Prostate gland (tissue), 2 donors: Measurements from ENCODE around the gene GAB2. TPM values are rescaled to one million over a fixed set of nuclear protein-coding genes. Genes with fewer than 3 reads are reported as not detected.

Experiments used
- DNase-seq: peaks from one replicate; pipeline ENCODE4 v3.0.0-alpha.2; 2019; ENCODE audit warnings: low spot score
- H3K27ac ChIP-seq, 2 donors: fragments of 200-600 bp; sonication (generic); 2 replicates each; pipeline ENCODE4 v1.5.1; 2017 to 2019
- H3K27me3 ChIP-seq: fragments of 200-600 bp; sonication (generic); replicated peaks from 2 replicates; pipeline ENCODE4 v1.5.1; 2019; ENCODE audit not compliant: insufficient read depth
- H3K36me3 ChIP-seq, 2 donors: fragments of 200-600 bp; sonication (generic); 1 replicate in 1 of 2; 2 replicates in 1 of 2; pipeline versions ENCODE4 v1.5.1 to v1.8.1; 2017 to 2019
- H3K4me1 ChIP-seq: fragments of 200-600 bp; sonication (generic); replicated peaks from 2 replicates; pipeline ENCODE4 v1.5.1; 2019
- H3K4me3 ChIP-seq, 2 donors: fragments of 200-600 bp; sonication (generic); 2 replicates each; pipeline ENCODE4 v1.5.1; 2017 to 2019
- H3K9me3 ChIP-seq: fragments of 200-600 bp; sonication (generic); 2 replicates; pipeline ENCODE4 v1.5.1; 2017
- POLR2A ChIP-seq: fragments of 450-650 bp; IDR thresholded peaks from one replicate; pipeline ENCODE4 v1.6.1; 2016; ENCODE audit warnings: antibody characterized with exemption, mild to moderate bottlenecking
- POLR2AphosphoS5 ChIP-seq: sonication (generic); formaldehyde crosslinking; IDR thresholded peaks from one replicate; pipeline ENCODE4 v1.6.1; 2017; ENCODE audit warnings: antibody characterized with exemption
- WGBS: methylation state at CpG from one replicate; pipeline ENCODE4 v1.1.5; 2018; 5-methylcytosine and 5-hydroxymethylcytosine counted together
- intact Hi-C: fragments of 100-400 bp; cut with DNase I; formaldehyde crosslinking; loops from one replicate; pipeline ENCODE4 v1.14.2; 2022
- total RNA-seq, 2 donors: library from RNA; depleted of rRNA; stranded (reverse); fragments of >200 nt; gene quantifications; one replicate each; pipeline ENCODE4 v1.1.0, GENCODE V29; 2016
- TF ChIP-seq, protein P1 (sequence below), 4 experiments: fragments of 200-600 bp in 2 of 4; fragments of 450-650 bp in 2 of 4; sonication (generic) in 2 of 4; IDR thresholded peaks; 1 replicate in 3 of 4; 2 replicates in 1 of 4; pipeline ENCODE4 v1.5.1; 2016 to 2019; ENCODE audit warnings: antibody characterized with exemption in 4 of 4, mild to moderate bottlenecking in 2 of 4, moderate library complexity in 2 of 4

The GAB2 gene
- total RNA-seq, 2 donors from 2014 or later, result 7.4 to 12.8 TPM

DNA sequence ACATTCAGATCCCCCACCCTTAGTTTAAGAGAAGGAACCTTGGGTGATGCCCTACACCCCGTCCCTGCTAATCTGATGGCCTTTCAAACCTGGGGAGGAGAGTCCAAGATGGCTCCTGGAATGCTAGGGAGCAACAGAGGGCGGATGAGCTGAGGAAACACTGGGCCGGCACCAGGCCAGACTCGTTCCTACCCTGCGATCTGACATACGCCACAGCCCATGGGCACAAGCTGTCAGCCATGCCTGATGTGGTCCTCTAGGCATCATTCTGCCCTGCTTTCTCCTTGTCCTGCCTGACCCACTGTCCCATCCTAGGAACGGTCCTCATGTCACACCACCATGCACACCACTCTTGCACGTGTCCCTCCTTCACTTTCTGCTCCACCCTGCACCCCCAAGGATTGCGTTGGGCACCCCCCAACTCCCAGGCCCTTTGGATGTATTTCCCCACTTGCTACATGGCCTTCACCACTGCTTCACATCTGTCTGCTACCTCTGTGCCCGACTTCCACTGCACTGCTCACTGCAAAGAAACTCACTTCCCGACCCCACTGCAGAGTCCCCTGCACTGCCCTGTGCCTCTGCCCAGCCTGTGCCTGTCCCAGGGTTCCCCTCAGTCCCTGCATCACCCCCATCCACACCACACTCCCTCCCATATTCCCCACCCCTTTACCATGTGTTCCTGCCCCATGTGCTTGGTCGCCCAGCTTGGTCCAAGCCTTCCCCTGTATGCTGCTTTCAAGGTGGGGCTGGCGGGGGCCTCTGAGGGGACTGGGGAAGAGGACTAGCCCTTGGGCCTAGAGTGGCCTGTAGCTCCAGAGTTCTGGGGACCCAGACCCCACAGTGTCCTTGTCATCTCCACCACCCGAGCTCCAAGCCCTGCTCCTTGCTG lies 199.7 kb downstream of the GAB2 start:
- Histone ChIP-seq H3K9me3 (no peaks in the 10 kb centered on the region), H3K4me3 (no peak overlapping the region), H3K4me1 (no peaks in the 10 kb centered on the region), H3K27ac (no peak overlapping the region), H3K36me3 (no peaks in the 10 kb centered on the region), H3K27me3 (no peaks in the 10 kb centered on the region)
- TF ChIP-seq POLR2A, result no peak
- TF ChIP-seq, protein P1, sequence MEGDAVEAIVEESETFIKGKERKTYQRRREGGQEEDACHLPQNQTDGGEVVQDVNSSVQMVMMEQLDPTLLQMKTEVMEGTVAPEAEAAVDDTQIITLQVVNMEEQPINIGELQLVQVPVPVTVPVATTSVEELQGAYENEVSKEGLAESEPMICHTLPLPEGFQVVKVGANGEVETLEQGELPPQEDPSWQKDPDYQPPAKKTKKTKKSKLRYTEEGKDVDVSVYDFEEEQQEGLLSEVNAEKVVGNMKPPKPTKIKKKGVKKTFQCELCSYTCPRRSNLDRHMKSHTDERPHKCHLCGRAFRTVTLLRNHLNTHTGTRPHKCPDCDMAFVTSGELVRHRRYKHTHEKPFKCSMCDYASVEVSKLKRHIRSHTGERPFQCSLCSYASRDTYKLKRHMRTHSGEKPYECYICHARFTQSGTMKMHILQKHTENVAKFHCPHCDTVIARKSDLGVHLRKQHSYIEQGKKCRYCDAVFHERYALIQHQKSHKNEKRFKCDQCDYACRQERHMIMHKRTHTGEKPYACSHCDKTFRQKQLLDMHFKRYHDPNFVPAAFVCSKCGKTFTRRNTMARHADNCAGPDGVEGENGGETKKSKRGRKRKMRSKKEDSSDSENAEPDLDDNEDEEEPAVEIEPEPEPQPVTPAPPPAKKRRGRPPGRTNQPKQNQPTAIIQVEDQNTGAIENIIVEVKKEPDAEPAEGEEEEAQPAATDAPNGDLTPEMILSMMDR (IDR thresholded peaks at IDR 0.05), result no peak
- no peak for TF ChIP-seq POLR2AphosphoS5
- no peak for DNase-seq
- WGBS, result 99% methylated on average over 14 of the region's 14 CpGs
- intact Hi-C loops, result no loop called here

DNA sequence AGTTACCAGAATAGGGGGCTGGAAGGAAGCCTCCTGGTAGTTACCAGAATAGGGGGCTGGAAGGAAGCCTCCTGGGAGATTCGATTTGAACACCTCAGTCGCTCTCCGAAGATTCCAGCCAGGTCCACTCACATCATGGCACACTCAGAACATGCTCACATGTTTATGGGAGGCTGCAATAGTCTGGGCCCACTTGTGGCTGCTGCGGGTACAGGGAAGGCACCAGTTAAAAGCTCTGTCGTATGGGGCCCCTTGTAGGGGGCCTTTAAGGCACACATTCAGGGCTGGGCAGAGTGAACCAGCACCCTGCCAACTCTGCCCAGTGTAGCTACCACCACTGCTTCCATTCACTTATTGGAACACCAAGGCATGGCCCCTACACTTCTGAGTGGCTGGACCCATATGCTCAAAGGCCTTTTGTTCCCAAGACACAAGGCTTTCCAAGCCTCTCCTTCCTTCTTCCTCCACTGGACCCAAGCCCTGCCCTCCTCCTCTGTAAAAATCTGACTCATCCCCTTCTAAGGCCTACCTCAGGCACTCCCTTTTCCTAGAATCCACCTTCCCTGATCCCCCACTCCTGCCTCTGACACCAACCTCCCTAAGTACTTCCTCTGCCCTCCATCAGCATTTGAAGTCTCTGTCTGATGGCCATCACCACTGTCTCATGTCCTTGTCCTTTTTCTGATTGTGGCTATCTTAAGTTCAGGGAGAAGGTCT lies 200.9 kb downstream of the GAB2 start:
- H3K4me3 ChIP-seq, result no peak overlapping the region
- no peaks in the 10 kb centered on the region for H3K36me3 ChIP-seq
- WGBS, result 93% methylated on average over 5 of the region's 5 CpGs
- intact Hi-C loops, result no loop called here
- no peaks in the 10 kb centered on the region for H3K27me3 ChIP-seq
- H3K4me1 ChIP-seq, result no peaks in the 10 kb centered on the region
- no peaks in the 10 kb centered on the region for H3K9me3 ChIP-seq
- TF ChIP-seq POLR2AphosphoS5 (no peak), POLR2A (no peak)
- TF ChIP-seq, protein P1 (IDR thresholded peaks at IDR 0.05), result no peak
- no peak for DNase-seq
- no peak overlapping the region for H3K27ac ChIP-seq

DNA sequence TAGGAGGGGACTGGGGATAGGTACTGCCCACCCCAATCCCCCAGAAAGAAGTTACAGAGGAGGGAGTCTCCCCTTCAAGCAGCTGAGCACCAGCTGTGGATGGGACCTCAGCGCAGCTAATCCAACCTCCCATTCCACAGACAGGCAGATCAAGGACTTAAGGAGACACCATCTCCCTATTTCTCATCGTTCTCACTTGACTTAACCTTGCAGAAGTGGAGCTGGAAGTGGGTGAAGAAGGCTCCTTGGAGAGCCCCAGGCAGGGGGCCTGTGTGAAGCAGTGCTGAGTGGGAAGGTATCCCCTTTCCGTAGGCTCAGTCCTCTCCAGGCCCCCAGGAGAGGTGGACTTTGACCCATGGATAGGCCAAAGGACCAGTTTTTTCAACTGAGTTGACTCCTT lies 201.6 kb downstream of the GAB2 start:
- H3K4me1 ChIP-seq, result no peaks in the 10 kb centered on the region
- no peak for DNase-seq
- no peak for TF ChIP-seq POLR2AphosphoS5
- TF ChIP-seq, protein P1 (IDR thresholded peaks at IDR 0.05), result no peak
- TF ChIP-seq POLR2A, result no peak
- H3K27me3 ChIP-seq, result no peaks in the 10 kb centered on the region
- intact Hi-C loops, result no loop called here
- H3K9me3 ChIP-seq, result no peaks in the 10 kb centered on the region
- 94% methylated on average over 3 of the region's 3 CpGs for WGBS
- no peak overlapping the region for H3K4me3 ChIP-seq
- no peak overlapping the region for H3K27ac ChIP-seq
- H3K36me3 ChIP-seq, result no peaks in the 10 kb centered on the region

DNA sequence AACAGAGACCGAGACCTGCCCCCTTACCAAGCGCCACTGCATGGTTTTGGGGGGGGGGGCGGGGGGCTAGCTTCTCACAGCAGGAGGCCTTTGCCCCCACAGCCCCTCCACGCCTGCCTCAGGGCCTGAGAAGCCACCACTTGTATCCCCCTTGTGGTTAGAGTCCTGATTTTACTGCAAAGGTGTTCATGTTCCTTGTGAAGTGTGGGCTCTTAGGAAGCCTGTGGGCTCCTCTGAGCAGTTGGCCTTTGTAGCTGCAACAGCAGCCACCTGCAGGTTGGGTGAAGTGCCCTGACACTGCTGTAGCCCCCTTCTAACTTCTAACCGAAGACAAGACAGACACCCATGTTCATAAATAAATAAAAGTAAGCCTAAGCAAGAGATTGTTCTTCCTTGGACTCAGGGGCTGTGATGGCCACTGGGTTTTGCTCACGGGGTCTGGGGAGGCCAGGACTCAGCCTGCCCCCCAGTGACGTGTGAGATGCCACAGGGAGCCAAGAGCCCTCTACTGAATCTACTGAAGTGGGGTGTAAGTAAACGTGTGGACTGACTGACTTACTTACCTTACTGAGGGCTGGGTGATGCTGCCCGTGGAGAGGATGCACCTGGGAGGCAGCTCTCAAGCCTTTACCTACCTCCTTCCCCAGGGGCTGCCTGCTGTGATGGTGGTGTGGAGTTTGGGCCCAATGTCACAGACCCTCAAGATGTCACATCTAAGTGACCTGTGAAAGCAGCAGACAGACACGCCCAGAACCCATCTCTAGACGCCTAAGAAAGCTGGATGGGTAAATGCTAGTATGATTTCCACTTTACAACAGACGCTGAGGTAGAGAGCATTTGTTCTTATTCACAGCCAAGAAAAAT lies 203.1 kb downstream of the GAB2 start:
- TF ChIP-seq POLR2AphosphoS5 (no peak), POLR2A (no peak)
- TF ChIP-seq, protein P1 (IDR thresholded peaks at IDR 0.05), result no peak

More for the DNA sequence above, 203.1 kb downstream of the GAB2 start:
- Histone ChIP-seq H3K27me3 (no peaks in the 10 kb centered on the region), H3K9me3 (no peaks in the 10 kb centered on the region), H3K4me1 (no peaks in the 10 kb centered on the region), H3K4me3 (no peak overlapping the region), H3K27ac (no peak overlapping the region), H3K36me3 (no peaks in the 10 kb centered on the region)
- 82% methylated on average over 12 of the region's 12 CpGs for WGBS
- no peak for DNase-seq
- intact Hi-C loops, result no loop called here
